Ishikawa (cell line): ENCODE data around the gene HS3ST4.

Source experiments
- CEBPB ChIP-seq: IDR thresholded peaks from 2 replicates; pipeline ENCODE4 v1.6.1; 2012
- CREB1 ChIP-seq: IDR thresholded peaks from 2 replicates; pipeline ENCODE4 v1.6.1; 2012; ENCODE audit warnings: low read depth
- EGR1 ChIP-seq: IDR thresholded peaks from 2 replicates; pipeline ENCODE4 v1.6.1; 2012
- EP300 ChIP-seq: IDR thresholded peaks from 2 replicates; pipeline ENCODE4 v1.6.1; 2012; ENCODE audit warnings: borderline replicate concordance
- FOXM1 ChIP-seq: IDR thresholded peaks from 2 replicates; pipeline ENCODE4 v1.6.1; 2012; ENCODE audit warnings: low read depth, borderline replicate concordance
- NFIC ChIP-seq: IDR thresholded peaks from 2 replicates; pipeline ENCODE4 v1.6.1; 2012
- RAD21 ChIP-seq: IDR thresholded peaks from 2 replicates; pipeline ENCODE4 v1.6.1; 2012; ENCODE audit warnings: low read depth
- TAF1 ChIP-seq: IDR thresholded peaks from 2 replicates; pipeline ENCODE4 v1.6.1; 2012; ENCODE audit warnings: low read depth, mild to moderate bottlenecking
- TCF12 ChIP-seq: IDR thresholded peaks from 2 replicates; pipeline ENCODE4 v1.6.1; 2012; ENCODE audit warnings: low read depth
- TEAD4 ChIP-seq: IDR thresholded peaks from 2 replicates; pipeline ENCODE4 v1.6.1; 2012
- YY1 ChIP-seq: IDR thresholded peaks from 2 replicates; pipeline ENCODE4 v1.6.1; 2012; ENCODE audit warnings: low read depth
- ZBTB7A ChIP-seq: IDR thresholded peaks from 2 replicates; pipeline ENCODE4 v1.6.1; 2012; ENCODE audit warnings: low read depth
- TF ChIP-seq, protein P1 (sequence below): IDR thresholded peaks from 2 replicates; pipeline ENCODE4 v1.6.1; 2012; ENCODE audit warnings: low read depth, mild to moderate bottlenecking
- TF ChIP-seq, protein P2 (sequence below): IDR thresholded peaks from 2 replicates; pipeline ENCODE4 v1.6.1; 2012
- TF ChIP-seq, protein P3 (sequence below): IDR thresholded peaks from 2 replicates; pipeline ENCODE4 v1.6.1; 2012

HS3ST4 gene

DNA sequence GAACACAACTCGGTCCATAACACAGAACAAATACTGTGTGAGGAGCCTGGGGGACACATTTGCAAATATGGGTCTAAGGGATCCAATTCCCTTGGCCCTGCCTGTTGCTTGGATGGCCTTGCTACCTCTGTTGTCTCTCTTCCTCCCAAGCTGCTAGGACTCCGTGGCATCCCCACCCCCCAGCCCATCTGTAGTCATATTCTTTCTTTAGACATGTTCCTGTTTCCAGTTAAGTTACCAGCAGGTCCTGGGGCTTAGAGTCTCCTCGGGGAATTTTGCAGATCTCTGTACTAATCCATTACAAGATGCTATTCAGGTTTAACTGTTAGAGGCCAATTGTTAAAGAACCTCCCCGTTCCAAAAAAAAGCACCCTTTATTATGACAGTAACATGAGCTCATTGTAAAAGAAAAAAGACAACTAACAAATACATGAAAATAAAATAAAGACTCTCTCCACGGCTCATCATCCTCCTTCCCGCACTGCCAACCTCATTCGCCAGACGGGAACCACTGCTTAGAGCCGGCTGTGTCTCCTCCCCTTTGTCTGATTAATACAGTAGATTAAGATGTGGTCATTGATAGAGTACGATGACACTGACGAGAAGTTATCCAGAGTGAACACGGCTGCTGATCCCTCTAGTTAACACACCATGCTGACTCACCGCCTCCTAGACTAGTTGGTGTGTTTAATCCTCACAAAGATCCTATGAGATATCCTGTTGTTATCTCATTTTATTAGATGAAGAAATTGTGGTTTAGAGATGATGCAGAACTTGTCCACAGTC lies 22.2 kb downstream of the HS3ST4 start:
- TF ChIP-seq, protein P1, sequence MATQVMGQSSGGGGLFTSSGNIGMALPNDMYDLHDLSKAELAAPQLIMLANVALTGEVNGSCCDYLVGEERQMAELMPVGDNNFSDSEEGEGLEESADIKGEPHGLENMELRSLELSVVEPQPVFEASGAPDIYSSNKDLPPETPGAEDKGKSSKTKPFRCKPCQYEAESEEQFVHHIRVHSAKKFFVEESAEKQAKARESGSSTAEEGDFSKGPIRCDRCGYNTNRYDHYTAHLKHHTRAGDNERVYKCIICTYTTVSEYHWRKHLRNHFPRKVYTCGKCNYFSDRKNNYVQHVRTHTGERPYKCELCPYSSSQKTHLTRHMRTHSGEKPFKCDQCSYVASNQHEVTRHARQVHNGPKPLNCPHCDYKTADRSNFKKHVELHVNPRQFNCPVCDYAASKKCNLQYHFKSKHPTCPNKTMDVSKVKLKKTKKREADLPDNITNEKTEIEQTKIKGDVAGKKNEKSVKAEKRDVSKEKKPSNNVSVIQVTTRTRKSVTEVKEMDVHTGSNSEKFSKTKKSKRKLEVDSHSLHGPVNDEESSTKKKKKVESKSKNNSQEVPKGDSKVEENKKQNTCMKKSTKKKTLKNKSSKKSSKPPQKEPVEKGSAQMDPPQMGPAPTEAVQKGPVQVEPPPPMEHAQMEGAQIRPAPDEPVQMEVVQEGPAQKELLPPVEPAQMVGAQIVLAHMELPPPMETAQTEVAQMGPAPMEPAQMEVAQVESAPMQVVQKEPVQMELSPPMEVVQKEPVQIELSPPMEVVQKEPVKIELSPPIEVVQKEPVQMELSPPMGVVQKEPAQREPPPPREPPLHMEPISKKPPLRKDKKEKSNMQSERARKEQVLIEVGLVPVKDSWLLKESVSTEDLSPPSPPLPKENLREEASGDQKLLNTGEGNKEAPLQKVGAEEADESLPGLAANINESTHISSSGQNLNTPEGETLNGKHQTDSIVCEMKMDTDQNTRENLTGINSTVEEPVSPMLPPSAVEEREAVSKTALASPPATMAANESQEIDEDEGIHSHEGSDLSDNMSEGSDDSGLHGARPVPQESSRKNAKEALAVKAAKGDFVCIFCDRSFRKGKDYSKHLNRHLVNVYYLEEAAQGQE, result no peak
- TF ChIP-seq RAD21 (no peak), YY1 (no peak), EGR1 (no peak), CEBPB (no peak), NFIC (no peak), EP300 (no peak), TAF1 (no peak), FOXM1 (no peak), TEAD4 (no peak), TCF12 (no peak), CREB1 (no peak), ZBTB7A (no peak)
- TF ChIP-seq, protein P2, sequence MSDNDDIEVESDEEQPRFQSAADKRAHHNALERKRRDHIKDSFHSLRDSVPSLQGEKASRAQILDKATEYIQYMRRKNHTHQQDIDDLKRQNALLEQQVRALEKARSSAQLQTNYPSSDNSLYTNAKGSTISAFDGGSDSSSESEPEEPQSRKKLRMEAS, result no peak
- TF ChIP-seq, protein P3, sequence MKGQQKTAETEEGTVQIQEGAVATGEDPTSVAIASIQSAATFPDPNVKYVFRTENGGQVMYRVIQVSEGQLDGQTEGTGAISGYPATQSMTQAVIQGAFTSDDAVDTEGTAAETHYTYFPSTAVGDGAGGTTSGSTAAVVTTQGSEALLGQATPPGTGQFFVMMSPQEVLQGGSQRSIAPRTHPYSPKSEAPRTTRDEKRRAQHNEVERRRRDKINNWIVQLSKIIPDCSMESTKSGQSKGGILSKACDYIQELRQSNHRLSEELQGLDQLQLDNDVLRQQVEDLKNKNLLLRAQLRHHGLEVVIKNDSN, result no peak

DNA sequence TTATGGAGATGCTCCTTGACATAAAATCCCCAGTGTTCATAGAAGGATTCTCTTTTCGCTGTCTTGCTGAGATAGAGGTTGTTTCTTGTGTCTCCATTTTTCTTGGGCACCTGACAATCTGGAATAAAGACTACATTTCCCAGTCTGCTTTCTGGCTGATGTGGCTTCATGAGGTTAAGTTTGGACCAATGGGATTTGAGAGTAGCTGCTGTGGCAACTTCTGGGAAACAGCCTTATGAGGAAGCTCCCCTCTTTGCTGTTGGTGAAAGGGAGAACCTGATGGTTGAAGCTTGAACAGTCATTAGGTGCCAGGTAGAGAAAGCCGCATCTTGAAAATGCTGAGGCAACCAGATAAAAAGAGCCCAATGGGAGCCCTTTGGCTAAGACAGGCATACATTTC lies 24.4 kb downstream of the HS3ST4 start:
- no peak for TF ChIP-seq EP300
- TF ChIP-seq ZBTB7A, result no peak
- TF ChIP-seq YY1, result no peak
- no peak for TF ChIP-seq NFIC
- no peak for TF ChIP-seq CREB1

DNA sequence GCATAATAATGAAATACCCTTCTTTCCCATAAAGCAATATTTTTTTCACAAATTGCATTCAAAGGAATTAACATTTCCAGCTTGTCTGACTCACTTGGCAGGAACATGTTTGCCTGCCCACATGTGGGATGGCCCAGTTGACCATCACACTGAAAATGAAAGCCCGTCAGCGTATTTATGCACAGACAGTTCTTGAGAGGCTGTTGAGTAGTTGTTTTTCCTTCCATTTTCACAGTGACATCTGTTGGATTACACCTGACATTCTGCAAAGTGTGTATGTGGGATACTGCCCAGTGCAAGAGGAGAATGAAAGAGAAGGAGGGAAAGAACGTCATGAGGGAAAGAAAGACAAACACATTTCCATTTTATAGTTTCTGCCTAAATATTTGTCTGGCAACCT lies 29.7 kb downstream of the HS3ST4 start:
- TF ChIP-seq CEBPB (no peak), ZBTB7A (no peak), FOXM1 (no peak), YY1 (no peak), TAF1 (no peak), CREB1 (no peak), NFIC (no peak), EGR1 (no peak), RAD21 (no peak), EP300 (no peak), TEAD4 (no peak), TCF12 (no peak)
- TF ChIP-seq, protein P3, result no peak
- TF ChIP-seq, protein P1, result no peak
- TF ChIP-seq, protein P2, result no peak

DNA sequence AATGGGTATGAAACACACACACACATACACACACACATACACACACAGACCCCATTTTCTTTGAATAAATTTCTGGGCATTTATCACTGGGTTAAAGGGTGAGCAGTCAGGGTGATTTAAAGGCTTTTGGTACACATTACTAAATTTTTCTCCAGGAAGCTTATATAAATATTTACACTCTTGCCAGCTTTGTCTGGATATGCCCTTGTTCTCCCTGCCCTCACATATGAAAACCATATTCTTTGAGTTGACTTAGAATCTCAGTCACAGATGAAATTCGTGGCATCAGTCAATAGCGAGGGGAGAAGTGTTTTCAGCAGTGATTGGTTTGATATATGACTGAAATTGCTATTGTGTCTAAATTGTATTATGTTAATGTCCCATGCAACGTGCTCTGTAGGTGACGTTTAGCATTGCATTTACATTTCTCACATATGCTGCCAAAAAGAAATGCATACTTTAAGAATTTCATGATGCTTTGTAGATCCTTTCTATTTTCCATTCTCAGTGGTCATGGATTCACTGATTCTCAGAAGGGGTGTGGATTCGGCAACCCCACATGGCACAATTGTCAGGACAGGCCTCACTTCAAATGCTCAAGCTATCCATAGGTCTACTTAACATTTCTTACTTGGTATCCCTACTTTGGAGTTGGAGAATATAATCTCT lies 34.8 kb downstream of the HS3ST4 start:
- TF ChIP-seq NFIC (no peak), TAF1 (no peak), TCF12 (no peak), FOXM1 (no peak), CREB1 (no peak), EGR1 (no peak), RAD21 (no peak), TEAD4 (no peak), EP300 (no peak), YY1 (no peak), CEBPB (no peak), ZBTB7A (no peak)
- TF ChIP-seq, protein P2, result no peak
- TF ChIP-seq, protein P1, result no peak
- TF ChIP-seq, protein P3, result no peak
